AG09319 (cell line): Measurements from ENCODE around the gene LMO7.

Source experiments
- DNase-seq: peaks from one replicate; pipeline ENCODE4 v3.0.0-alpha.2; 2010; ENCODE audit warnings: low read depth; ENCODE audit errors: extremely low read depth
- CTCF ChIP-seq: IDR thresholded peaks from 2 replicates; pipeline ENCODE4 v1.5.1; 2011; ENCODE audit warnings: low read depth, mild to moderate bottlenecking, inconsistent platforms, low read length, moderate library complexity

Gene LMO7

GRCh38 chr13:75749407-75749806 lies 113.3 kb downstream of the LMO7 start:
- no peak for DNase-seq
- no peak for TF ChIP-seq CTCF

- no peak for DNase-seq
- no peak for TF ChIP-seq CTCF
These were observed 115.2 kb downstream of the LMO7 start for GRCh38 chr13:75751350-75751749.

- TF ChIP-seq CTCF: no peak
- no peak for DNase-seq
These were observed 116.7 kb downstream of the LMO7 start for GRCh38 chr13:75752826-75753225.

- no peak for DNase-seq
- no peak for TF ChIP-seq CTCF
These were observed 118.8 kb downstream of the LMO7 start for GRCh38 chr13:75754936-75755335.

GRCh38 chr13:75757336-75757735 lies 121.2 kb downstream of the LMO7 start:
- no peak for DNase-seq
- TF ChIP-seq CTCF: no peak

GRCh38 chr13:75759531-75759930 lies 123.4 kb downstream of the LMO7 start:
- TF ChIP-seq CTCF: no peak
- no peak for DNase-seq

GRCh38 chr13:75760131-75761021 lies 124.2 kb downstream of the LMO7 start:
- no peak for DNase-seq
- TF ChIP-seq CTCF: no peak
